Liver (tissue), 9 donors: ENCODE measurements around the gene KCNMB2. TPM values are rescaled to one million over a fixed set of nuclear protein-coding genes. Genes with fewer than 3 reads are reported as not detected.

Source experiments
- DNase-seq: peaks from one replicate; pipeline ENCODE4 v3.0.0-alpha.2; 2017; ENCODE audit warnings: low spot score
- H3K27ac ChIP-seq, 2 donors: one replicate each; pipeline ENCODE4 v1.7.0; 2013; ENCODE audit warnings: inconsistent platforms in 2 of 2, low read length in 2 of 2, control low read depth in 1 of 2, low read depth in 1 of 2, mild to moderate bottlenecking in 1 of 2
- H3K27me3 ChIP-seq, 4 donors: one replicate each; pipeline versions ENCODE4 v1.6.1 to v1.7.0; 2013; ENCODE audit warnings: low read length in 3 of 4, inconsistent platforms in 1 of 4, mild to moderate bottlenecking in 1 of 4, moderate library complexity in 1 of 4; ENCODE audit not compliant: control insufficient read depth in 4 of 4, insufficient read depth in 4 of 4
- H3K36me3 ChIP-seq, 4 donors: one replicate each; pipeline versions ENCODE4 v1.6.1 to v1.7.0; 2013; ENCODE audit warnings: low read length in 3 of 4, mild to moderate bottlenecking in 3 of 4, low read depth in 1 of 4, moderate library complexity in 1 of 4; ENCODE audit not compliant: control insufficient read depth in 4 of 4, insufficient read depth in 3 of 4
- H3K4me1 ChIP-seq, 4 donors: one replicate each; pipeline versions ENCODE4 v1.6.1 to v1.7.0; 2013; ENCODE audit warnings: low read length in 3 of 4, mild to moderate bottlenecking in 3 of 4, moderate library complexity in 1 of 4; ENCODE audit not compliant: control insufficient read depth in 4 of 4, insufficient read depth in 4 of 4
- H3K4me3 ChIP-seq, 3 donors: one replicate each; pipeline versions ENCODE4 v1.6.1 to v1.7.0; 2013; ENCODE audit warnings: low read length in 3 of 3, control low read depth in 1 of 3, low read depth in 1 of 3, mild to moderate bottlenecking in 1 of 3
- H3K9ac ChIP-seq, 2 donors: one replicate each; pipeline ENCODE4 v1.7.0; 2013; ENCODE audit warnings: low read length in 2 of 2, mild to moderate bottlenecking in 2 of 2, moderate library complexity in 2 of 2, control low read depth in 1 of 2, low read depth in 1 of 2
- H3K9me3 ChIP-seq, 4 donors: one replicate each; pipeline versions ENCODE4 v1.6.1 to v1.7.0; 2013; ENCODE audit warnings: low read length in 3 of 4; ENCODE audit not compliant: control insufficient read depth in 4 of 4
- ATF3 ChIP-seq: IDR thresholded peaks from 2 replicates; pipeline ENCODE4 v1.6.1; 2016; ENCODE audit warnings: antibody characterized with exemption
- CTCF ChIP-seq: fragments of 150-350 bp; IDR thresholded peaks from 2 replicates; pipeline ENCODE4 v1.5.1; 2017; ENCODE audit warnings: improper control_type of control experiment, low read depth, low read length; ENCODE audit not compliant: missing input control
- EGR1 ChIP-seq, 2 donors: IDR thresholded peaks; 2 replicates each; pipeline ENCODE4 v1.6.1; 2016 to 2018; ENCODE audit warnings: antibody characterized with exemption in 2 of 2, low read depth in 2 of 2
- FOXA1 ChIP-seq: IDR thresholded peaks from 2 replicates; pipeline ENCODE4 v1.6.1; 2016; ENCODE audit warnings: antibody characterized with exemption
- FOXA2 ChIP-seq: IDR thresholded peaks from 2 replicates; pipeline ENCODE4 v1.6.1; 2016; ENCODE audit warnings: antibody characterized with exemption
- GABPA ChIP-seq, 2 donors: IDR thresholded peaks in 1 of 2; conservative IDR thresholded peaks in 1 of 2; 2 replicates each; pipeline ENCODE4 v1.6.1; 2016; ENCODE audit warnings: antibody characterized with exemption in 2 of 2, mild to moderate bottlenecking in 1 of 2, moderate library complexity in 1 of 2
- HNF4A ChIP-seq, 2 donors: conservative IDR thresholded peaks; 2 replicates each; pipeline ENCODE4 v1.6.1; 2016; ENCODE audit warnings: antibody characterized with exemption in 2 of 2, mild to moderate bottlenecking in 2 of 2
- HNF4G ChIP-seq: IDR thresholded peaks from 2 replicates; pipeline ENCODE4 v1.6.1; 2016; ENCODE audit warnings: antibody characterized with exemption
- JUND ChIP-seq, 2 donors: IDR thresholded peaks; 2 replicates each; pipeline ENCODE4 v1.6.1; 2016; ENCODE audit warnings: antibody characterized with exemption in 2 of 2
- MAX ChIP-seq: IDR thresholded peaks from 2 replicates; pipeline ENCODE4 v1.6.1; 2016; ENCODE audit warnings: antibody characterized with exemption
- NR2F2 ChIP-seq: IDR thresholded peaks from 2 replicates; pipeline ENCODE4 v1.6.1; 2016; ENCODE audit warnings: antibody characterized with exemption
- RAD21 ChIP-seq, 2 donors: IDR thresholded peaks; 2 replicates each; pipeline ENCODE4 v1.6.1; 2016; ENCODE audit warnings: antibody characterized with exemption in 2 of 2, mild to moderate bottlenecking in 2 of 2
- REST ChIP-seq: IDR thresholded peaks from 2 replicates; pipeline ENCODE4 v1.6.1; 2016; ENCODE audit warnings: antibody characterized with exemption, mild to moderate bottlenecking
- RXRA ChIP-seq, 2 donors: IDR thresholded peaks; 2 replicates each; pipeline ENCODE4 v1.6.1; 2017 to 2018; ENCODE audit warnings: antibody characterized with exemption in 2 of 2, mild to moderate bottlenecking in 1 of 2
- SP1 ChIP-seq: IDR thresholded peaks from 2 replicates; pipeline ENCODE4 v1.6.1; 2018; ENCODE audit warnings: antibody characterized with exemption, mild to moderate bottlenecking
- TAF1 ChIP-seq: conservative IDR thresholded peaks from 2 replicates; pipeline ENCODE4 v1.6.1; 2016; ENCODE audit warnings: antibody characterized with exemption, mild to moderate bottlenecking
- YY1 ChIP-seq: IDR thresholded peaks from 2 replicates; pipeline ENCODE4 v1.6.1; 2016; ENCODE audit warnings: antibody characterized with exemption, mild to moderate bottlenecking
- ZBTB33 ChIP-seq: IDR thresholded peaks from 2 replicates; pipeline ENCODE4 v1.6.1; 2016; ENCODE audit warnings: antibody characterized with exemption
- WGBS: extraction: QIAGEN DNeasy Blood & Tissue Kit; methylation state at CpG from one replicate; pipeline ENCODE4 v1.1.7; 2013; 5-methylcytosine and 5-hydroxymethylcytosine counted together
- polyA plus RNA-seq, 2 donors: library from polyadenylated mRNA; stranded (reverse) in 1 of 2; unstranded in 1 of 2; fragments of 200-250 nt in 1 of 2; fragments of >200 nt in 1 of 2; fragmentation: Nextera tagmentation in 1 of 2; extraction: Ambion mirVana in 1 of 2; gene quantifications; one replicate each; pipeline versions ENCODE4 v1.2.1 to v1.2.3, GENCODE V29; 2013 to 2015
- total RNA-seq, 2 donors: library from RNA; depleted of rRNA; stranded (reverse); fragments of >200 nt; gene quantifications; one replicate each; pipeline ENCODE4 v1.2.3, GENCODE V29; 2014
- donor health status: healthy.
- donor health status: healthy.
- donor health status: healthy.
- donor health status: healthy.
- donor health status: healthy.

KCNMB2 gene
- total and polyA plus RNA-seq, 4 donors, result 0.08 to 0.33 (median 0.16) TPM; not detected in 1

GRCh38 chr3:178669758-178670157 lies 133.5 kb downstream of the KCNMB2 start:
- no peak overlapping the region for H3K4me3 ChIP-seq
- no peak overlapping the region for H3K9ac ChIP-seq
- no peak for DNase-seq
- H3K27ac ChIP-seq, result no peak overlapping the region
- TF ChIP-seq ATF3 (no peak), SP1 (no peak), JUND (IDR thresholded peaks at IDR 0.05) (no peak), HNF4G (no peak), MAX (no peak)
- H3K36me3 ChIP-seq, result no peaks in the 10 kb centered on the region
- H3K4me1 ChIP-seq, result no peaks in the 10 kb centered on the region
- H3K9me3 ChIP-seq, result no peaks in the 10 kb centered on the region
- no peaks in the 10 kb centered on the region for H3K27me3 ChIP-seq
- WGBS, result 75% methylated on average over 2 of the region's 2 CpGs

- Histone ChIP-seq H3K27me3 (no peaks in the 10 kb centered on the region), H3K4me1 (no peaks in the 10 kb centered on the region), H3K27ac (no peak overlapping the region), H3K4me3 (no peak overlapping the region), H3K9me3 (no peaks in the 10 kb centered on the region), H3K36me3 (no peaks in the 10 kb centered on the region), H3K9ac (no peak overlapping the region)
- 42% methylated on average over 3 of the region's 3 CpGs for WGBS
- no peak for TF ChIP-seq CTCF
- TF ChIP-seq REST, result no peak
- no peak for TF ChIP-seq HNF4A (conservative IDR thresholded peaks at IDR 0.05)
- no peak for TF ChIP-seq FOXA1
- no peak for TF ChIP-seq ZBTB33
- TF ChIP-seq YY1, result no peak
- no peak for TF ChIP-seq JUND (IDR thresholded peaks at IDR 0.05)
- TF ChIP-seq FOXA2, result no peak
- TF ChIP-seq RXRA (IDR thresholded peaks at IDR 0.05), result no peak
- TF ChIP-seq MAX, result no peak
- no peak for TF ChIP-seq RAD21 (IDR thresholded peaks at IDR 0.05)
- TF ChIP-seq TAF1, result no peak
- TF ChIP-seq EGR1 (IDR thresholded peaks at IDR 0.05; ENCODE audit: low read depth in 2 of 2), result no peak
- TF ChIP-seq HNF4G, result no peak
- no peak for TF ChIP-seq NR2F2
- TF ChIP-seq GABPA (IDR thresholded peaks at IDR 0.05 in 1 of 2, conservative IDR thresholded peaks at IDR 0.05 in 1 of 2), result no peak
- DNase-seq, result no peak
Measured at GRCh38 chr3:178671377-178671776, 135.1 kb downstream of the KCNMB2 start.
